ENCODE measurements around the gene SLC9A8.

The SLC9A8 gene

GRCh38 chr20:49899541-49900383 is 87.1 kb downstream of the SLC9A8 start (continued):
- TF ChIP-seq ZNF521 (tag by site-specific recombination; IDR thresholded peaks at IDR 0.05) (no peak), ZNF768 (tag by site-specific recombination; IDR thresholded peaks at IDR 0.05) (no peak), ZBTB44 (tag by site-specific recombination; IDR thresholded peaks at IDR 0.05) (no peak)

GRCh38 chr20:49901588-49901987 is 89.0 kb downstream of the SLC9A8 start:
- Histone ChIP-seq H3K27ac (ENCODE audit: extremely low read depth, low read depth, low read length) (no peak overlapping the region), H3K4me3 (ENCODE audit: low read depth, low read length) (no peak overlapping the region), H3K4me1 (ENCODE audit: control insufficient read depth, insufficient read depth, low read length) (peaks cover 3% of the 10 kb centered on the region), H3K9me3 (ENCODE audit: control insufficient read depth, insufficient read depth, low read depth, low read length) (no peaks in the 10 kb centered on the region), H3K36me3 (ENCODE audit: control insufficient read depth in 2 of 2, insufficient read depth in 1 of 2, low read length in 2 of 2) (peaks cover 0 to 30% of the 10 kb centered on the region in 2 experiments; a peak in 2 of 3 replicates)
- ChIA-PET CTCF (interaction anchor here (1.8 to 2.6 kb wide), 2 partner anchors 10 to 12 kb away, joined by 5 to 22 read pairs; no protein-coding TSS in a partner anchor), POLR2A (interaction anchor here (0.6 kb wide), 1 partner anchor 11 kb away, joined by 3 read pairs; no protein-coding TSS in a partner anchor)
- TF ChIP-seq SCRT2 (tag by site-specific recombination; IDR thresholded peaks at IDR 0.05) = no peak
- no peak for TF ChIP-seq ZNF398 (tag by site-specific recombination; IDR thresholded peaks at IDR 0.05)
- TF ChIP-seq FEZF1 (tag by site-specific recombination; IDR thresholded peaks at IDR 0.05) = no peak

GRCh38 chr20:49904440-49905214 is 92.0 kb downstream of the SLC9A8 start:
- no peaks in the 10 kb centered on the region for H3K9me3 ChIP-seq (ENCODE audit: control insufficient read depth, insufficient read depth, low read depth, low read length)
- H3K27ac ChIP-seq (ENCODE audit: extremely low read depth, low read depth, low read length) = no peak overlapping the region
- H3K4me1 ChIP-seq (ENCODE audit: control insufficient read depth, insufficient read depth, low read length) = no peaks in the 10 kb centered on the region; the same call in 1 of the 2 replicates
- POLR2A ChIA-PET = interaction anchor here (0.6 kb wide), 1 partner anchor 9 kb away, joined by 3 read pairs; no protein-coding TSS in a partner anchor
- H3K36me3 ChIP-seq (ENCODE audit: control insufficient read depth in 2 of 2, insufficient read depth in 1 of 2, low read length in 2 of 2) = peaks cover 0 to 56% of the 10 kb centered on the region in 2 experiments; a peak in 2 of 3 replicates
- TF ChIP-seq ZBTB48 (tag by site-specific recombination; IDR thresholded peaks at IDR 0.05) = no peak
- no peak for TF ChIP-seq ZNF768 (tag by site-specific recombination; IDR thresholded peaks at IDR 0.05)
- no peak for TF ChIP-seq ZSCAN5A (tag by site-specific recombination; IDR thresholded peaks at IDR 0.05)
- CTCF ChIA-PET = interaction anchor here (0.8 to 1.7 kb wide), 5 partner anchors 8 to 393 kb away, joined by 3 to 8 read pairs (median 4); no protein-coding TSS in a partner anchor
- H3K4me3 ChIP-seq (ENCODE audit: low read depth, low read length) = no peak overlapping the region

- no peak overlapping the region for H3K27ac ChIP-seq (ENCODE audit: extremely low read depth, low read depth, low read length)
- POLR2A ChIA-PET = no interaction called here
- no peaks in the 10 kb centered on the region for H3K9me3 ChIP-seq (ENCODE audit: control insufficient read depth, insufficient read depth, low read depth, low read length)
- no peaks in the 10 kb centered on the region for H3K4me1 ChIP-seq (ENCODE audit: control insufficient read depth, insufficient read depth, low read length)
- peaks cover 0 to 56% of the 10 kb centered on the region in 2 experiments; a peak in 2 of 3 replicates for H3K36me3 ChIP-seq (ENCODE audit: control insufficient read depth in 2 of 2, insufficient read depth in 1 of 2, low read length in 2 of 2)
- no peak overlapping the region for H3K4me3 ChIP-seq (ENCODE audit: low read depth, low read length)
- CTCF ChIA-PET = interaction anchor here (0.7 kb wide), 1 partner anchor 16 kb away, joined by 3 read pairs; no protein-coding TSS in a partner anchor
- peak; percentile 78 for TF ChIP-seq EGR2 (tag by site-specific recombination; IDR thresholded peaks at IDR 0.05; ENCODE audit: low read depth)
- peak; percentile 73 for TF ChIP-seq ZFHX2 (tag by site-specific recombination; conservative IDR thresholded peaks at IDR 0.05)
- no peak for TF ChIP-seq ZNF16 (tag by site-specific recombination; IDR thresholded peaks at IDR 0.05; ENCODE audit: low read depth)
- no peak for TF ChIP-seq ZNF621 (tag by site-specific recombination; IDR thresholded peaks at IDR 0.05)
- no peak for TF ChIP-seq ZBTB48 (tag by site-specific recombination; IDR thresholded peaks at IDR 0.05)
- no peak for TF ChIP-seq SP2 (tag by site-specific recombination; IDR thresholded peaks at IDR 0.05)
- TF ChIP-seq ZBTB11 (tag by site-specific recombination; conservative IDR thresholded peaks at IDR 0.05; ENCODE audit: low read depth) = no peak
These were observed 92.9 kb downstream of the SLC9A8 start for GRCh38 chr20:49905415-49906091.

Data from HEK293 (cell line).